Measurements from ENCODE around the gene PDLIM7.

Gene PDLIM7

DNA sequence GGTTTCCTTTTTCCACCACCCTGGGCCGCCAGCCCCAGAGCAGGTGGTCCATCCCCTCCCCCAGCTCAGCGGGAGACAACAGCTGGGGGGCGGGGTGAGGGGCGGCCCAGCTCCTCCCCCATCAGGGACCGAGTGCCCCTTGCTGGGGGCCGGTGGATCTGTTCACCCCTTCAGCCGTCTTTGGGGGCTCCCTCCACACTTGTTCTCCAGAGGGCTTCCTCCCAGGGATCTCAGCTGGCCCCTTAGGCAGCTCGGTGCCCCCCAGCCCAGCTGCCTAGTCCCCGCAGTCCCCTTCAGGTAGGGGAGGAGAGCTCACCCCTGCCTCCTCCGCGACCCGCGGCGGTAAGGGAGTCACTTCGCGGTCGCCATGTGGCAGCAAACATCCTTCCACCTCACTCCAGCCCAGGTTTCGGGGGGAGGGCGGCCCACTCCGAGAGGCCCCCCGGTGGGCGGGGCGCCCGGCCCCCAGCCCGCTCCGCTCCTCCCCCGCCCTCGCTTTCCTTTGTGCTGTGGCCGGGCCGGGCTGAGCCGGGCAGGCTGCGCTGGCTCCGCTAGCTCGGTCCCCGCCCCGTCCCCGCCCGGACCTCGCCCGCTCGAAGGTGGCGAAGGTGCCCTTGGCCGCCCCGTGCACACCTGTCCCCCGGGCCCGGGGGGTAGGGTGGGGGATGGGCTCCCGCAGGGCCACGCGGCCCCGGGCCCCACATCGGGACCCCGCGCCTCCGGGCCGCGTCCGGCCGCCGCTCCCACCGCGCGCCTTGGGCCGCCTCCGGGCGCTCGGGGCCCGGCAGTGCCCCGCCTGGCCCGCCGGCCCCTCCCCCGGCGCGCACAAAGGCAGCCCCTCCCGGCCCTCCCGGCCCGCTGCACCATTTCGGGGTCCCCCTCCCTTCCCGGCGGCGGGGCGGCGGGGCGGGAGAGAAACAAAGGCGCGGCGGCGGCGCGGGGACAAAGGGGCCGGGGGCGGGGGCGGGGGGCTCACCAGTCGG lies 24.7 kb downstream of the PDLIM7 start:
- no peak for DNase-seq

DNA sequence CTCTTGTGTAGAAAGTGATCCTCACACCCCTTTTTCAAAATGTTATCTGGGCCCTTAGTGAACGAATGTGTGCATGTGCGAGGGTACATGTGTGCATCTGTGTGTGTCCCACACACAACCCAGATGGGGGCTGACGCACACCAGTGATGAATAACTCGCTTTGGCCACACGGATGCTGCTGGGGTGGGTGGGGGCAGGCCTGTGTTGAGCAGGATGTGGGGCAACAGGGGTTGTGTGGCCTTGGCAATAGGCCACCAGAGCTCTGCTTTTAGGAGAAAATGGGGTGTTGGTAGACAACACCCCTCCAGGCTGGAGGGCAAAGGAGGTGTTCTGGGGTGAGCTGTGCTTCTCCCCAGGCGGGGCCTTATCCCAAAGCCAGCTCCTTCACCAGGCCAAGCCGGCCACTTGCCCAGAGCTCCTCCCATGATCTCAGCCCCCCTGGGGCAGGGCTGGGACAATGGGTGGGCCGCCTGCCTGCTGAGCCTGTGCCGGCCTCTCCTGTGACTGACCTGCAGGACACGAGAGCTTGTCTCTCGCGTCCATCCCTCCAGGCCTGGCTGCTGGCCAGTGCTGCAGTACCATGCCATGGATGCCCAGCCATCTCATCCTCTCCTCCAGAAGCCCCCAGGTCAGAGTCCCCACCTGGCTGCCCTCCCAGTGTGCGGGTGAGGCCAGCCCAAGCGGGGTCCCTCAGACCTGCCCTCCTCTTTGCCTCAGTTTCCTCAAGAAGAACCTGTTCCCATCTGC lies 25.6 kb downstream of the PDLIM7 start:
- no peak for DNase-seq

DNA sequence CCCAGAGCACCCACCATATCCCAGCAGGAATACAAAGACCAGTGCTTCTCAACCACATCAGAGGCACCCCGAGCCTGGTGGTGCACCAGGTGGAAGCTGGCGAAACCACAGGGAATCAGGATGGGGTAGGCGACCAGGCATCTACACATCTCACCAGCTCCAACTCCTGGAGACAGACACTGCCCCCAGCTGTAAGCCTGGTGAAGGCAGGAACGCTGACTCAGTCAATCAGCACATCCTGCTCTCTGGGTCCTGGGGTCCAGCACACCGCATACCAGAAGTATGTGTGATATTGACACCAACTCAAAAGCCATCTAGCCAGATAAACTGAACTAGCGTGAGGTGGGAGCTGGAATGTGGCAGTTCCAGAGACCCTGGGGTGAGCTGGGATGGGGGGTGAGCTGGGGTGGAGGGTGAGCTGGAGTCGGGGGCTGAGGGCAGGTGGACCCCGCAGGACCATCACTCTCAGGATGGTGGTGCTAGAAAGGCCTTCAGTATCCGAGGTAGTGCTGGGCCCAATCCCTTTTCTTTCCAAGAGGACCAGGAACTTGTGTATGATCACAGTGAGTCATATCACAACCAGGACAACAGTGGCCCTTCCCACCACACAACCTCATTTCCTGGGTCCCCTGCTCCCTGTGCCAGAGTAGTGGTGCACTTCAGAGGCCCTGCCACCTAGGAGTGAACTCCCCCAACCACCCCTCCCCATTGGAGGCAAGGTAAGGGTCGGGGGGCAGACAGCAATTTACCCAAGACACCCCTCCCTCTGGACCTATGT lies 26.5 kb downstream of the PDLIM7 start:
- no peak for DNase-seq

DNA sequence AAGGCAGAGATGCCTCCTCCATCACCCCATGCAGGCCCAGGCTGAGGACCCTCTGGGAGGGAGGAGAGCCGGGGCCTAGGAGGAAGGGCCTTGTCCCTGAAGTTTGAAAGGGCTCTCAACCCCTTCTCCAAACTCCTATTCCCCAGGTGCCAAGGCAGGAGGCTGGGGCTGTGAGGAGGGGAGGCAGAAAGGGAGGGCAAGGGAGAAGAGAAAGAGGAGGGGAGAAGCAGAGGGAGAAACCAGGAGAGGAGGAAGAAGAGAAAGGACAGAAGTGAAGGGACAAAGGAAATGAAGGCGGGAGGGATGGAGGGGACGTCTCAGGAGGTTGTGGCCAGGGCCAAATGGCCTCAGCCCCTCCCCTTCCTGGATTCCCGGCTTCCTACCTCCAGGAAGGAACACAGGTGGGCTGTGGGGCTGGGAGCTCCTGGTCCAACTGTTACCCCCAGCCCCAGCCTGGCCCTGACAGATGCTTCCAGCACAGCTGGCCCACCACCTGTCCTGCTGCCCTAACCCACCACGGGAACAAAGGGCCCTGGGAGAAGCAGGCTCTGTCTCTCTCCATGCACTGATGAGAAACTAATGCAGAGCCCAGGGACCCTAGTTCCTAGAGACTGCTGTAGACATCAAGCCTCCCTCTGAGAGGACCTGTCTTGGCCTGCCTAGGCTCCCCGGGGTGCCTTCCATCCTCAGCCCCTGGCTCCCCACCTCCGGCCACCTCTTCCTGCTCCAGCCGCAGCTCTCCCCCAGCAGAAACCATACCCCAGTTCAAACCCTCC lies 27.5 kb downstream of the PDLIM7 start:
- DNase-seq: no peak

DNA sequence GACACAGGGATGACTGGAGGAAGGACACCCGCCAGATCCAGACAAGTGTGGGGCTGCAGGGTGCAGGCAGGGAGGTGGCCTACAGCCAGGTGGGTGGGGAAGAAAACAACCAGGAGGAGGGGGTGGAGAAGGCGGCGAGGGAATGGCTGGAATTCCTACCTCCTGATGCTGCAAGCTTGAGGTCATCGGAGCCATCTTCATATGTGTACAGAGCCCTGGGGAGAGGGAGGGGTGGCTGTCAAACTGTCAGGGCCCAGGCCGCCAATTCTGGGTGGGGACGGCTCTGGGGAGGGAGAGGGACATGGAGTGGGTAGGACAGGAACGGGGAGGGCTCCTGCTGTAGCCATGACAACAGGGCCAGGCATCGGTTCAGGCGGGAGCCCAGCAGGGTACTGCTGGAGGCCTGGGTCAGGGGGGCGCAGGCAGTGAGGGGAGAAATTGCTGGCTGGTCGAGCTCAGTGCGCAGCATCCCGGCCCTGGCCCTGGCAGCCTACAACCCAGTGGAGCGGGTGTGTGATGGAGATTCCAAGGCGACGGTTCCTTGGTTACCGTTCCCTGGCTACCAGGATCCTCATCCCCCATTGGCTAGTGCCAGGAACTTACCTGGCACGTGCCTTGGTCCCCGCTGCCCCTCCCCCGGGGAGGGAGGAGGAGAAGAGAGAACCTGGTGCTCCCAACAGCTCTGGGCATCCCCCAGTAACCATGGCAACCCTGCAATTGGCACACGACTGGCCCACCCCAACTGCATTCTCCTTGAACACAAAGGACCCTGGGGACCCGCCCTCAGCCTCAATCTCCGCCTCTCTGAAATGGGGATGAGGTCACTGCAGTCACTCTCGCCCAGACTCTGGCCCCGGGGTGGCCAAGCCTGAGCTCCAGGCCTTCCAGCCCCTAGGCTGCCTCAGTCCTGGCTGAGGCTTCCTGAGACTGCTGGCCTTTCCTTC lies 28.4 kb downstream of the PDLIM7 start:
- no peak for DNase-seq

DNA sequence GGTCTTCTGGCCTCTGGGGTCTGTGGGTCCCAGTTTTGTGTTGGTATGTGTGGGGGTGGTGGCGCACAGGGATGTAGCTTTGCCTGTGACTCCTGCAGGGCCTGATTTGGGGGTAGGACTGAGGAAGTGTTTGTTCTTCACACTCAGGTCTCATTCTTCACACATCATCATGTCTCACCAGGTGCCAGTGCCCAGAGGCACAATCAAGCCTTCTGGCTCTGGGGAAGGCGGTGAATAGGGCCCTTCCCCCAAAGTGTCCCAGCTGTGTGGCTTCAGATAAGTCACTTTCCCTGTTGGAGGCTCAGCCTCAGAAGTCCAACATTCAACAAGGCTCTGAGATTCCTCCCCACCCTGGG lies 29.1 kb downstream of the PDLIM7 start:
- no peak for DNase-seq

DNA sequence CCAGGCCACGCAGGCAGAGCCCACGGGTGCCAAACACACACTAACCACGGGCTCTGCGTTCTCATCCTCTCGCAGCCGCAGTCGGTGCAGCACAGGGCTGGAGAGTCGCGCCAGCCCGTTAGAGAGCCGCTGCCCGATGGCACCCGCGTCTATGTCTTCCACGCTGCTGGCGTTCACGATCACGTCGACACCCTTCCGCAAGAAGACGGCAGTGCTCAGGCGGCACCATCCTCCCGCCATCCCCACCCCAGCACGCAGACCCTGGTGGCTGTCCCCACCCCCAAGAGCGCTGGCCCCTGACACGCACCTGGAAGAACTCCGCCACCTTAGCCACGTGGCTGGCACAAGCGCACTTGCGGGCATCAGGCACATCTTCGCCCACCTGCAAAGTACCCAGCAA lies 30.0 kb downstream of the PDLIM7 start:
- no peak for DNase-seq

DNA sequence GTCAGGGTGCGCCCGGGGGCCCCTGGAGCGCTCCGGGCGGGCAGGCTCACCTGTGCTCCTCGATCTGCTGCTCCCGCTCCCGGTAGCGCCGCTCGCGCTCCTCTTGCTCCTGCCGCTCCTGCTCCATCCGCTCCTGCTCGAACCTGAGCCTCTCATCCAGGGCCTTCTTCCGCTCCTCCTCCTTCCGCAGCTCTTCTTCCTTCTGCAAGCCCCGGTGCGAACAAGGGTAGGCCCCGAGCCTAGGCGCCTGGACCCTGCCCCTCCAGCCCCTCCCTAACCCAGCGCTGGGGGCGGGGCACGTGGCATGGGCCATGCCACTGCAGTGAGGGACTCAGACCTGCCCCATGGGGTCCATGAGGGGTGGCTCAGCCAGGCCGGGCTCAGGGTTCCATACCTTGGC lies 30.5 kb downstream of the PDLIM7 start:
- DNase-seq: no peak

DNA sequence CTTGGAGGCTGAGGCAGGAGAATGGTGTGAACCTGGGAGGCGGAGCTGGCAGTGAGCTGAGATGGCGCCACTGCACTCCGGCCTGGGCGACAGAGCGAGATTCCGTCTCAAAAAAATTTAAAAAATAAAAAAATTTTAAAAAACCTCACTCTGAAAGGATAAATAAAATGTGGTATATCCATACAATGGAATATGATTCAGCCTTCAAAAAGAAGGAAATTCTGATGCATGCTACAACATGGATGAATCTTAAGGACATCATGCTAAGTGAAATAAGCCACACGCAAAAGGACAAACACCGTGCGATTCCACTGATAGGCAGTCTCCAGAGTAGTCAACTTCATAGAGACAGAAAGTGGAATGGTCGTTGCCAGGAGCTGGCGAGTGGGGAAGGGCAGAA lies 32.4 kb downstream of the PDLIM7 start:
- DNase-seq: no peak

DNA sequence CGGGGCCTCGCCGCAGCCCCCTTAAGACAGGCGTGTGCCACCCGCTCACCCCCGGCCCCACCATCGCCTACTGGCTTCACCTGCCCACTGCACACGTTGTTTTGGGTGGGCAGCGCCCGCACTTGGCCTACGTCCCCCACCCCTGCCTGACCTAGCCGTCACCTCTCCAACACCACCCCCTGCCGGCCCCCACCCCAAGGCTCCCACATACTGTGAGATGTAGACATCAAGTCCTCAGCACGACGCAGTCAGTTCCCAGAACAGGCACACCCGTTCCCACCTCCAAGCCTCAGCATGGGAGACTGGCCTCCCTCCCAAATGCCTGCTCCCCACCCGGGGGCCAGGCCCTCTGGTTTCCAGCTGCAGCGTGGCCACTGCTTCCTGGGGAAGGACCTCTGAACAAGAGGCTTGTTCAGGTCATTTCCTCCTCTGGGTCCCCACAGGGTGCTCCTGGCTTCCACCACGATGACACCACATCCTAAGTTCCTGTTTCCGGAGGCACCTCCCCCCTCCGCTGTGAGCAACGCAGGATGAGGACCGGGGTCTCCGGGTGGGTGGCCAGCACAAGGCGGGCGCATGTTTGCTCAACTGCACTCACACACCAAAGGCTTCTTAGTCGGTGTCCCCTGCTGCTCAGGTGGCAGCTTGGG lies 35.3 kb downstream of the PDLIM7 start:
- no peak for DNase-seq

DNA sequence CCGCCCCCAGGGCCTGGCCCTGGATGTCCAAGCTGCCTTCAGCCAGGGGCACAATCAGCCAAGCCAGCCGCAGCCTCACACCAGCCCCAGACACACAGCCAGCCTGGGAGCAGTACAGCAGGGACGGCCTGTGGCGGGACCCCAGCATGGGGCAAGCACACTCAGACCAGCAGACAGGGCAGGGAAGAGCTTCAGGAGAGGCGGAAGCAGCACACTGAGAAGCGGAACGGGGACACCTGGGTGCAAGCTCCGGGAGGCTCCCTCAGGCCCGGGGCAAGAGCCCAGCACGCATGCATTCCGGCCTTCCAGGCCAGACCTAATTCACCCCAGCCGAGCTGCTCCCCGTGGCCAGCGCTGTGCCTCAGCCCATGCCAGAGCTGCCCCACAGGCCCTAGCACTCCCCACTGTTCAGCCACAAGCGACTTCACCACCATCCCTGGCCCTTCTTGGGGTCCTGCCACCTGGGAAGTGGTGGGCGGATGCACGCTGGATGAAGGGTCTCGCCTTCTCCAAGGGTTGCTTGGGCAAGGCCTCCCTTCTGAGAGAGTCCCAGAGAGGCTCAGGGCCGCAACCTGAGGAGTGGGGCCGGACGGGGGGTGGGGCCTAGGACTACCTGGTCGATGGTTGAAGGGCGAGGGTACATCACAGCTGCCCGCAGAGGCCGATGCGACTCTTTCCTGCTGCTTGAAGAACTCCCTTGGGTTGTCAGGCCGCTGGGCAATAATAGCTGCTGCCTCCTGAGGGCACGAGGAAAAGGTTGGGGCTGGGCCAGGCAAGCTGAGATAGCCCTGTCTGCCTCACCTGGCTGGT lies 37.4 kb downstream of the PDLIM7 start:
- no peak for DNase-seq

DNA sequence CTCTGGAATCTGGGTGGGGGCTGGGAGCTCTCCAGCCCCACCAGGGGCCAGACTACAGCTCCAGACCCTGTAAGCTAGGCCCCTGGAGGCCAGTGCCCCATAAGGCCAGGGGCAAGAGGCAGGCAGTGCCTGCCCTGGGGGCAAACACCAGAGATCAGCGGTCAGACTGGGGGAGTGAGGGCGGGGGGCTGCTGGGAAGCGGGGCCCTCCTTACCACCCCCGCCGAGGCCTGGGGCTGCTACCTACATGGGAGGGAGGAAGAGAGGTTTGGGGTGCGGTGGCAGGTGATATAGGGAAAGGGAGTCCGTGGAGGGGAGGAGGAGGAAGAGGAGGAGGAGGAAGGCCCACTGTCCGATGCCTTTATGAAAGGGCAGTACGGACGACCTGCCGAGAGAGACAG lies 38.0 kb downstream of the PDLIM7 start:
- DNase-seq: no peak

DNA sequence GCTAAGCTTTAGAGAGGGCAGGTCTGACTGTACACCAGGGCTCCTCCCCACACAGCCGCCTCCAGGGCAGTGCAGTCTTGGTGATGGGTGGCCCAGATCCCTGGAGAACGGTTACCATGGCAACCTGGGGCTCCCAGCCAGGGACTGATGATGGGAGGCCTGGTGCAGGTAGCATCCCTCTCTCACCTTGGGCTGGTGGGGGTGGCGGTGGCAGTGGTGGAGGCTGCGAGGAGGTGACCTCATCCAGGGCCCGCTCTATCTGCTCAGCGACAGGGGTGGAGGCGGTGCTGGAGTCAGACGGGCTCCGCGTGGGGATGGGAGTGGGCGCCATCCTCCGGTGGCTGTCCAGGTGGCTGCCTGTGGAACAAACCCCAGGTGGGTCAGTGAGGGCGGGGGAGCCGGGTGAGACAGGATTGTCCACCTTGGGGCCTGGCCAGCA lies 38.5 kb downstream of the PDLIM7 start:
- DNase-seq: no peak

DNA sequence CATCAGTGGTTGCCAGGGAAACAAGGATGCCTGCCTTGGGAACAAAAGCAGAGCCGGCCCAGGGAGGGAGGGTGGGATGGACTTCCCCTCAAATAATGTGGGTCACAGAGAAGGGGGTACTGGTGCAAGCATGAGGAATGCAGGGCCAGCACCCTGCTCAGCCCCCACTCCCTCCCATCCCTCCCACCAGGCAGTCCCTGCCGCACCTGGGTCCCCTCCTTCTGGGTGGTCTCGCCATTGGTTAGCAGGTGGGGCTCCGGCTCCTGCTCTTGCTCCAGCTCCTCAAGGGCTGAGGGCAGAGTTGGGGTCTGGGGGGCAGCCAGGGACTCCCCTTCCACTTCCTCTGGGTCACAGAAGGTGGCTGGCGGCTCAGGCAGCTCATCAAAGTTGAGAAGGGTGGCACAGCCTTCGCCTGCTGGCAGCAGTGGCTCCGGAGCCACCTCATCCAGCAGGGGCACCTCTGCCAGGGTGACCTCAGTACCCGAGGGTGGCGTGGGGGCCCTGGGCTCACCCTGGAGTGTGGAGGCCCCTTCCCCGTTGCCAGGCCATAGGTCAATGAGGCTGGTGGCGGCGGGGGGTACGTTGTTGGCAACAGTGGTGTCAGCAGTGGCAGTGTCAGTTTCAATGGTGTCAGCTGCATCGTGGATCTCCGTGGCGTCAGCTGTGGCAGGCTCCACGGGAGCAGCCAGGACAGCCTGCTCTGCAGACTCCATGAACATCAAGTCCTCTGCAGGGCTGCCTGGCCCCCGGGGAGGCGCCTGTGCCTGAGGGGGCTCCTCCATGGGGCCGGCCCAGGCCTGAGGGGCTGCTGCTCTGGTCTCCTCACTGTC lies 39.3 kb downstream of the PDLIM7 start:
- no peak for DNase-seq

DNA sequence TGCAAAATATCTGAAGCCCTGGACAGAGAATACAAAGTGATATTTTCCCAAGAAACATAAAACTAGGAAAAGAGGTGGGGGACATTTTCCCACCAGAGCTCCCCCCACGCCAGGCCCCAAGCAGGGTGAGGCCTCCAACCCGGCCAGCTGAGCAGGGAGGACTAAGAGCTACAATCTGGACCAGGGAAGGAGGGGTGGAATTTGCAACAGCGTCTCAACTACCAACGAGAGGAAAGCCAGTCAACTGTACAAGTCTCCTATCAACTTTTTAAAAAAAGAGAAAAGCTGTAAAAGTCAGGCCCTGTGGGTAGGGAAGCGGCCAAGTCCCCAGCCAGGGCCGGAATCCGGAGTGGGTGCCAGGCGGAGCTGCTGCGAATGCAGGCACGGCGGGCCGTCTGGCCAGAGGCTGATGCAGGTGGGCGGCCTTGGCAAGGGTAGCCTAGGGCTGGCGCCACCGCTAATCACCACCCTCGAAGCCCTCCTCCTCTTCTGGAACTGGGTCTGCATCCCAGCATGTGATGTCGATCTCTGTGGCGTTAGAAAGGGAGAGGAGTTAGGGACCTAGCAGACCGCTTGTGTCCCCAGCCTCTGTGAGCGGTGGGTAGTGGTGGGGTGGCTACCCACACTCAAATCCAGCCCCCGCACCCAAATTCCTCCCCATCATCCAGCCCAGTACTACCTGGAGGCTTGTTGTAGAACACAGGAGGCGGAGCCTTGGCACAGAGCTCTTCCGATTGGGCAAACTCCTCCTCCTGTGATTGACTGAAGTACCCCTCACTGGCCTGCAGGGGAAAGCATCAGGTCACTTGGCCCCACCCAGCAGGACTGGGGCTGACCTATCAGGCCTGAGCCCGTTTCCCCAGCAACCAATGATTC lies 40.2 kb downstream of the PDLIM7 start:
- DNase-seq: no peak

DNA sequence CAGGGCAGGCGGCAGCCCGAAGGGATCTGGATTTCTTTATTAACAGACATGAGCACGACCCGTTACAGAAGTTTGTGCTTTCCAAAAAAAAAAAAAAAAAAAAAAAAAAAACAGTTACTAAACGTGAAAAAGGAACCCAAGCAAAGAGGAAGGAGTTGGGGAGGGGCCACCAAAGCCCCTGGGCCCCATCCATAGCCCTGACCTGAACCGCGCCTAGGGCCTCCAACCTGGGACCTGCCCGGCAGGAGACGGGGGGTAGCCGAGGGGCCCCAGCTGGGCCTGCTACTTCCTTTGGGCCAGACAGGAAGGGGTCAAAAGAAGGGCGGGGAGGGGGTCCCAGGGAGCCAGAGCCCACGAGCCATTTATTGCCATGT lies 40.8 kb downstream of the PDLIM7 start:
- DNase-seq: no peak

DNA sequence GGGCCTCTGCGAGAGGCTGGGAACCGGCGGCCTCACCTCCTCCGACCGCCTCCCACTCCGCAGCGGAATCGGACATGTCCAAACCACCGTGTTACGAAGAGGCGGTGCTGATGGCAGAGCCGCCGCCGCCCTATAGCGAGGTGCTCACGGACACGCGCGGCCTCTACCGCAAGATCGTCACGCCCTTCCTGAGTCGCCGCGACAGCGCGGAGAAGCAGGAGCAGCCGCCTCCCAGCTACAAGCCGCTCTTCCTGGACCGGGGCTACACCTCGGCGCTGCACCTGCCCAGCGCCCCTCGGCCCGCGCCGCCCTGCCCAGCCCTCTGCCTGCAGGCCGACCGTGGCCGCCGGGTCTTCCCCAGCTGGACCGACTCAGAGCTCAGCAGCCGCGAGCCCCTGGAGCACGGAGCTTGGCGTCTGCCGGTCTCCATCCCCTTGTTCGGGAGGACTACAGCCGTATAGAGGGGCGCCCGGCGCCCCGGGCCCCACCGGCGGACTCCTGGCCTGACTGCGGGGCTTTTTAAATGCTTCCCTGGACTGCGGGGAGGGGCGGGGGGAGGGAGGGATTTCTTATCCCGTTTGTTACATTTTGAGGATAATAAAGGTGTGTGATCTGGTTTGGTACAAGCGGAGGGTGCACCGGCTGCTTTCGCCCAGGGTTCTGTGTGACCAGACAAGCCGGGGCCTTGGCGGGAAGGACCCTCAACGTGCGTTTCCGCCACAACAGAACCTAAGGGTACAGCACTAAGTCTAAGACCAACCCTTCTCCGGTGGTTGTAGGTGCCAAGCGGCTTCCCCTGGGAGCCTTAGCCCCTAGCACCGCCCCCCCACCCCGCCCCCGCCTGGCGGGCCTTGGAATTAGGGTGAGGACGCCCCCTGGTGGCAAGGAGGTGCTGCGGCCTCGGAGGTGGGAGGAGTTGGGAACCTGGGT lies 41.5 kb downstream of the PDLIM7 start:
- DNase-seq: peak; percentile 84 to 98 (median 96)
